GM18873 (cell line): Measurements from ENCODE around the gene ASCL2.

ENCODE experiments used
- ATAC-seq: cut with Tn5 transposase; IDR thresholded peaks from one replicate; pipeline ENCODE4 v1.9.1; 2021; ENCODE audit warnings: mild to moderate bottlenecking, moderate library complexity, moderate number of reproducible peaks; ENCODE audit not compliant: unreplicated experiment, low FRiP score

ASCL2 gene

DNA sequence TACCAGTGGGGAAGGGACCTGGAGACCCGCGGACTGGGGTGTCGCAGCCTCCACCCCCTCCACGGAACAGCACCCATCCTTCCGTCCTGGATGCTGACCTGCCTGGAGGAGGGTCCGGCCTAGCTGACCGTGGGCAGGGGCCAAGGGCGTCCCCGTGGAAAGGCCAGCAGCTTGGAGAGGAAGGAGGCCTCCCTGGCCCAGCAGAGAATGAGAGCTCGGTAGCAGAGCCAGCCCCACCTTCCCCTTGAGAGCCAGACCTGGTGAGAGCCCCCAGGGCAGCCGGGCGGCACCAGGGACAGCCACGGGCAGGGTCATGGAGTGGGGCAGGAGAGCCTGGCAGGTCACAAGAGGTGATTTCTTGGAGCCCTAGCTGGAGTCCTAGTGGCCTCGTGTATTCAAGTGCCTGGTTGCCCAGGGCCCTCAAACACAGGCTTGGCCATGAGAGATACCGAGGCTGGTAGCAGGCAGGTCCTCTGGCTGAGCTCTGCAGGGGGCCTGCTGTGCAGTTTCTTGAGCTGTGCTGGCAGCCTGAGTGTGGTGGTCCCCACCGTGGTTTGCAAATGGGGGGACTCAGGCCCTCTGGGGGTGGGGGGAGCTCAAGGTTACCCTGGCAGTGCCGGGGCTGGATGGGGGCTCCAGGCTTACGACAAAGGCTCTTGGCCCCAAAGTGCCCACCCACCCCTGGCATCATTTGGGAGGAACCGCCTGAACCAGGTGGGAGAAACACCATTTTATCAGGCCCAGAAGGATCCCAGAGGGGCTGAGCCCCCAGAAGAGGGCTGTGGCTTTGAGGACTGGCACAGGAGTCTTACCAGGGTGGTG is 39.1 kb upstream of the ASCL2 start:
- ATAC-seq, result no peak

DNA sequence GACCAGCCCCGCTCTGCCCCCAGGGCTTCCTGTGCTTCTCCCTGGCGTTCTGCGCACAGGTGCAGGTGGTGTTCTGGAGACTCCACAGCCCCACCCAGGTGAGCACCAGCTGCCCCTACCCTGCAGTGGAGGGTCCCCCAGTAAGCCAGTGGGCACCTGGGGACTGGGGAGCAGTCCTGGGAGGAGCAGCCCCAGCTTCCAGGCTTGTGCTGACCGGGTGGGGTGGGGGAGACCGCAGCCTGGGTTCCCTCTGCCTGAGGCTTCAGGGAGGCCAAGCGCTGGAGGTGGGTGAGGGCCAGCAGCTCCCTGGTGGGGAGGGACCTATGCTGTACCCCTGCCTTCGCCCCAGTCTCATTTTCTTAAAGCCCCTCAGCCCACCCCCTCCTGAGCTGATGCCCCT is 38.3 kb upstream of the ASCL2 start:
- ATAC-seq, result no peak

DNA sequence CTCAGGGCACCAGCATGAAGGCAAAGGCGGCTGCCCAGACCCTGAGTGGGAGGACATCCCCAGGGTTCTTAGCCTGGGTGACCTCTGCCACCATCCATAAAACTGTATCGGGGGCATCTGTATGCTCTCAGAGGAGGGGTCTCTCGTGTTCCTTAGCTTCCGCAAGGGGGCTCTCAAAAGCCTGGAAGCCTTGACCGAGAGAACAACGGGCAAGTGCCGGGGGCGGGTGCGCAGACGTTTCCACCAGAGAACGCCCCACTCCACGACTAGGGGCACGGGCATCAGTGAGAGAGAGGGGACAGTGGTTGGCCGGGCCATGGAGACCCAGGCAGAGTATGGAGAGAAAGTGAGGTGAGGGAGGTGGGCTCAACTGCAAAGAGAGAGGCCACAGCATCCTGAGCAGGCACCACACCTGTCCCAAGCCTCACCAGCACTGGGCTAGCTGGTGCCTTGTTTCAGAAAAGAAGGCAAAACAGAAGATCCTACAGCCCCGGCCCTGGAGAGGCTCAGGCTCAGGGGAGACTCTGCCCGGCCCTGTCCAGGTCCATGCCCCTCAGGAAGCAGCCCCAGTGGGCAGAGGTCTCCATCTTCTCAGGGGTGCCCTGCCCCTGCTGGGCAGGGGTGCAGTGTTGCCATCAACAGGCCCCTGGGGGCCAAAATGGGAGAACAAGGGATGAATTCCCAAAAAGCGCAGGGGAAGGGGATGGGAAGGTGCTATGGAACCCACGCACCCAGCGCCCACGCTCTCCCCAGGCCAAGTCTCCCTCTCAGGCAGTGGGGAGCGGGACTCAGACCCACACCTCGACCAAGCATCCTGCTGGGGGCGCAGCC is 37.3 kb upstream of the ASCL2 start:
- ATAC-seq, result no peak

DNA sequence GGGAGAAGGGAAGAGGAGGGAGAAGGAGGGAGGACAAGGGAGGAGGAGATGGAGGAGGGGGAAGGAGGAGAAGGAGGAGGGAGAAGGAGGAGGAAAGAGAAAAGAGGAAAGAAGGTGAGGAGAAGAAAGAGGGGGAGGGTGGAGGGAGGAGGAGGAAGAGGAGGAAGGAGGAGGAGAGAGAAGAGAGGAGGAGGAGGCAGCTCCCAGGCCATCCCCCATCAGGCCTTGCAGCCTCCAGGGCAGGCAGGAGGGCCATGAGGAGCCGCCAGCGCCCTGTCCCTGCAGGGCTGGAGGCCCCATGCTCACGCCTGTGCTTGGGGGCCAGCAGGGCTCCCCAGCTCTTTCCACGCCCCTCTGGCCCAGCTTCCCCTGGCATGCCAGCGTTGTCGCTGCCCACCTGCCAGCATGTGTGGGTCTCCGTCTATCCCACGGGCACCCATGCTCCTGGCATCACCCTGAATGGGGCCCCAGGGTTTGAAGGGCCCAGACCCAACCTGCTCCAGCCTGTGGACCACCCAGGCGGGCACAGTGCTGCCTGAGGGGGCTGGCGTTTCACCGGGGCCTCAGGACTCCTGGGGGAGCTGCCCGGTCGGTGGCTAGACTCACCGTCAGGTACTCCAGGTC is 36.6 kb upstream of the ASCL2 start:
- ATAC-seq, result no peak

DNA sequence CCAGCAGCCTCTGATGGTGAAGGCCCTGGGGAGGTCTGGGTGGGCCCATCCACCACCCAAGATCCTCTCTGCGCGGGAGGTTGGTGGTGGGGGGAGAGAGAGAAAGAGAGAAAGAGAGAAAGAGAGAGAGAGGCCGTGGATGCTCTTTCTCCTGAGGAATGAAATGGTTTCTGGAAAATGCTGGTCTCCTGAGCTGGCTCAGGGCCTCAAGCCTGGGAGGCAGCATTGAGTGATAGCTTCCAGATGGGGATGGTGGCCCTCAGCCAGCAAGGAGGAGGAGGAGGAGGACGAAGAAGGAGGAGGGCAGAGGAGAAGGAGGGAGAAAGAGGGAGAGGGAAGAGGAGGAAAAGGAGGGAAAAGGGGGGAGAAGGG is 36.0 kb upstream of the ASCL2 start:
- ATAC-seq, result no peak

DNA sequence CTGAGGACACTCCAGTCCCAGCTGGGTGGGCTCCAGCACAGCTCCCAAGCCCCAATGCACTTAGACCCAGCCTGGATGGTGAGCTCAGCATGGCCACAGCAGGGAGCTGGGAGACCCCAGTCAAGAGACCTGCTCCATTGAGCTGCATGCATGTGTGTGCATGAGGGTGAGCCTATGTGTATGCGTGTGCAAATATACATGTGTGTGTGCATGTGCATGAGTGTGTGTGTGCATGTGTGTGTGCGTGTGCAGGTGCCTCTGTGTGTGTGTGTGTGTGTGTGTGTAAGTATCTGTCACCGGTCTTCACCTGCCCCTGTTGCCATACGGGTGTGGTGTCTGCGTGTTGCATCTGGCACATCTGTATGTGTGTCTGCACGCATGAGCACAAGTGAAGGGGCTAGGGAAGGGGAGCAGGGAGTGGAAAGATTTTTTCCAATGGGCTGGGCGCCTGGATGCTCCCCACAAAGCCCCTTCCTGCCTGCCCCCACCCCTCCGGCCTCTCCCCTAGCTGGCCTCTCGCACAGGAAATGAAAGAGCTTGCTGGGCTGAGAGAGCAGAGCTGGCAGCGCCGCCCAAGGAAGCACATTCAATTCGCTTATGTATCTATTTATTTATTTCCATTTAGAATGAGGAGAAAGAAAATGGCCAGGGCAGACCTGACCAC is 35.5 kb upstream of the ASCL2 start:
- no peak for ATAC-seq

DNA sequence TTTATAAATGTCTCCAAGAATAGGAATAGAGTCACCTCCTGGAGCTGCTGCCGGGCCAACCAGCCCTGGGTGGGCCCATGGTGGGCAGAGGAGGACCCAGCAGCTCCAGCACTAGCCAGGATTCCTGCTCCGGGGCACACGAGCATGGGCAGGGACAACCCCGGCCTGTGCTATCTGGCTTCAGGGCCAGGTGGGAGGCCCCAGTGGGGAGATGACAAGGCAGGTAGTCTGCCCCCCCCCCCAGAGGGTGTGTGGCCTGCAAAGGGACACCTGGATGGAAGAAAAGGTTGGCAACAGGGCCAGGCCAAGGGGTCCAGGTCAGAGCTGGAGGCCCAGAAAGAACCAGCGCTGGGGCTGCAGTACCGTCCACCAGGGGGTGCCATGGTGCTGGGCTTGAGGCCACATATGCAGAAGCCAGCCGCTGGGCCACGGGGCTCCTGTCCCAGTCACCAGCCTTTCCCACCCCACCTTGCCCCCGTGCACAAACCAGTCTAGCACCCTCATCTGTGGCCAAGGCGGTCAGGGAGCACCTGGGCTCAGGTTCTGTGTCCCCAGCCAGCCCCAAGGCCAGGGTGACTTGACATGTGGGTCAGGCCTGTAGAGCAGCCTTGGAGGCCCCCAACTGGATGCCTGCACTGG is 34.9 kb upstream of the ASCL2 start:
- ATAC-seq, result no peak

DNA sequence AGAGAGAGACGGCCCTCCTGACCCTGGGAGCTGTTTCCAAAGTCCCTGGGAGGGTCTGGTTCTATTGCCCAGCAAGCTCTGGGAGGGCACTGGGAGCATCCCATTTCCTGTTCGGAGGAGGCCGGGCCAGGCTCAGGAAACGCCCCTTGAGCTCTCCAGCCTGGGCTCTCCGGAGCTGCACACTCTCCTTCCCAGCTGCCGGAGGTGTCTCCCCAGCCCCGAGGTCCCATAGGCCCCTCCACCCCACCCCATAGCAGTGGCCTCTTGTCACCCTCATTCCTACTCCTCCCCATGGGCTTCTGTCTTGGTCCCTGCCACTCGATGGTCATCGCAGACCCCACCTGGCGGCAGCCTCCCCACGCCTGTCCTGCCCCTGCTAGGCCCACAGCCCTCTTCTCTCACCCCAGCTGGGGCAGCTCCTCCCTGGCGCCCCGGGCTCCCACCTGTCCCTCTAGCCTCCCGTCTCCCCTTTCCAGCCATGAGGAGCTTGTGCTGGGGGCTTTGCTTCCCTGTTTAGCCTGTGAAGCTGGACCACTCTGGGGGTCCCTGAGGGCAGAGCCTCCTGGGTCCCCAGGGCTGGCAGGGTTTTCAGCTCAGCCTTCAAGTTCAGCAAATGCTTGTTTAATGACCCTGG is 34.2 kb upstream of the ASCL2 start:
- no peak for ATAC-seq

DNA sequence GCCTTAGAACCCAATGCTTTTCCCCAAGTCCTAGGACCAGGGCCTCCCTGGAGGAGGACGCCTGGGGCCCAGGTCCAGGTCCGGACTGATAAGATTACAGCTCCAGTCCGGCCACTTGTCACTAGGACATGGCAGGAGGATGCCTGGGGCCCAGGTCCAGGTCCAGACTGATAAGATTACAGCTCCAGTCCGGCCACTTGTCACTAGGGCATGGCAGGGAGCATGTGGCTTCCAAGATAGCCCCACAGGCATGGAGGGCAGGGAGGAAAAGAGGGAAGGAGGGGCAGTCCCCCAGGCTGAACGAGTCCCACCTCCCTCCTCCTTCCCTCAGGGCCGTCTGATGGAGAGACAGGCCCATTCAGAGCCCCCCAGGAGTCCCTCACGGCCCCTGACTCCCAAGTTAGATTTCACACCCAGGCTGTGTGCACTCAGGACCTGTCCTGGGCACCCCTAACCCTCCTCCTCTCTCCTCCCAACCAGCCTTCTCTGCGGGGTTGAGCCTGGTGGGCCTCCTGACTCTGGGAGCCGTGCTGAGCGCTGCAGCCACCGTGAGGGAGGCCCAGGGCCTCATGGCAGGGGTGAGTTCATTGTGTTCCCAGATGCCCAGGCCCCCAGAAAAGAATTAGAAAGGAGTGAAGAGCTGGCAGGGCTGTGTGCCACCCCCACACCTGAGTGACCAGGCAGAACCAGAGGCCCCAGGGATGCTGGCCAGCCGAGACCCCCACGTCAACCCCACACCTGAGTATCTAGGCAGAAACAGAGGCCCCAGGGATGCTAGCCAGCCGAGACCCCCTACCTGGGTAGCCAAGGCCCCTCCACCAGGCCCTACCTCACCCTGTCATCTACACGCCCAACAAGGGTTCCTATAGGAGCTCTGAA is 33.5 kb upstream of the ASCL2 start:
- no peak for ATAC-seq

DNA sequence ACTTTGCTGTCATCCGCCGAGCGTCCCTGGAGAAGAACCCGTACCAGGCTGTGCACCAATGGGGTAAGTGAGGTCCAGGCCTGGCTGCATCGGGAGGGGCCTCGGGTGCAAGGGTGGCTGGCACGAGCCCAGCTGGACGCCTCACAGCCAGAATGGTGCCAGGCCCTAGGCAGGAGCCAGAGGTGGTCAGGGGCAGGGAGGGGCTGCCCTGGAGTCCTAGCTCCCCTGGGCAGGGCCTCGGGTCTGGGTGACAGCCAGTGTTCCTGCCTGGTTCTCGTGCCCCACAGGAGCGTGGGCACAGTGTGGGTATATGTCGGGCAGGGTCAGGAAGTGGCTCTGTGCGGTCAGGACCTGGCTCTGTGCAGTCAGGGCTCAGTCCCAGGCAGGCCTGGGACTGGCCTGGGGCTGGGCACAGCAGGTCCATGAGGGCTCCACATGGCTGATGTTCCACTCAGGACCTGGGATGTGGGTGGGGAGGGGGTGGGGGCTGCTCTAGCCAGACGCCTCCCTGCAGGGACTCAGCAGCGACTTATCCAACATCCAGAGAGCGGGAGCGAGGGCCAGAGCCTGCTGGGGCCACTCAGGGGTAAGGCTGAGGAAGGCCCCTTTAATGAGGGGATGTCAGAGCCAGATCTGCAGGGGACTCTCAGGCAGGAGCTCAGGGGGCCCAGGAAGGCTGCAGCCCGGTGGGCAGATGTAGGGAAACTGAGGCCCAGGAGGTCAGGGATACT is 32.7 kb upstream of the ASCL2 start:
- ATAC-seq, result no peak

DNA sequence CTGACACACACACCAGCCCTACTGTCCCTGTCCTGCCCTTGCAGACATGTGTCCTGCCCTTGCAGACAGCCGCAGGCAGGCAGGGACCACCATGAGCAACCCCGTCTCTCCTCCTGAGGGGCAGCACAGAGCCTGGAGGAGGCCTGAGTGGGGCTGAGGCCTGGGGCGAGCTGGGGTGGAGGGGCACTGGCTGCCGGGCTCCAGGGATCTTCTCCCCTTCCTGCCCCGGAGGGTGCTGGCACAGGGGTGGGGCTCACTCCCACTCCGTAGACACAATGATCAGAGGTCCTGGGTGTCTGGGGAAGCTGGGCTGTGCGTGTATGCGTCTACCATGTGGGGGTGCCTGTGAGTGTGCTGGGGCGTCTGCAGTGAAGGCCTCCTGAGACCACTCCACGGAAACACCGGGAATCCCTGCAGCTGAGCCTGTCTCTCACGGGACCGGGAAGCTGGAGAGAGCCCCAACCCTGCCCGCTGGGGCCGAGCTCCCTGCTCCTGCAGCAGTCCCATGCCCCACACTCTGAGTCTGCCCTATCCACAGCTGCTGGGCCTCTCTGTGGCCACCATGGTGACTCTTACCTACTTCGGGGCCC is 32.0 kb upstream of the ASCL2 start:
- no peak for ATAC-seq

DNA sequence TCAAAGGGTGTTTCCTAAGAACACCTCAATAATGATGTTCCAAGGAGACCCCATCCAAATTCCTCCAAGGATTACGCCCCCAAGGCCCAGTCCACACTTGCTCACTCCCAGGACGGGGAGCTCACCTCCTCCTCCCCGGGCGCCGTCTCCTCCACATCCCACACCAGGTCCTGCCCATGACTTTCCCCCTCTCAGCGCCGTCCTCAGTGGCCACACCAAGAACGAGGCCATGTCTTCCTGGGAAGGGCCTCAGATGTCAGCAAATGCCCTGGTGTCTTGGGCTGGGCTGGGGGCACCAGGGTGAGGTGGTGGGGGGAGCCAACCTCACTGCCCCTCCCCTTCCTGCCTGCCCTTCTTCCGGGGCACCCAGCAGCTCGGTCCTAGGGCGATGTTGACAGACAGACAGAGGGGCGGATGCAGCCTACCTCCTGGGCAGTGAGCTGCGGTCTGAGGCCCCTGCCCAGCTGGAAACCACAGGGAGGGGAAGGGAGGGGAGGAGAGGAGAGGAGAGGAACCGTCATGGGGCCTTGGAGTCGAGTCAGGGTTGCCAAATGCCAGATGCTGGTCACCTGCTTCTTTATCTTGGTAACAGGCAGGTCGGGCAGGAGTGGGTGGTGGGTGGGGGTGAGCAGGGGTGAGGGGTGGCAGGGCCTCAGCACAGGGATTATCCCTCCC is 31.4 kb upstream of the ASCL2 start, which contains the start of the genes C11orf21 and TSPAN32:
Gene C11orf21 (minus strand): TSS at position 288 of the 675 bp plus-strand sequence. CDS start 110 bp downstream, at position 178.
Gene TSPAN32 (plus strand): TSS at position 383 of the 675 bp plus-strand sequence. CDS start 137 bp downstream, at position 520.
- no peak for ATAC-seq

DNA sequence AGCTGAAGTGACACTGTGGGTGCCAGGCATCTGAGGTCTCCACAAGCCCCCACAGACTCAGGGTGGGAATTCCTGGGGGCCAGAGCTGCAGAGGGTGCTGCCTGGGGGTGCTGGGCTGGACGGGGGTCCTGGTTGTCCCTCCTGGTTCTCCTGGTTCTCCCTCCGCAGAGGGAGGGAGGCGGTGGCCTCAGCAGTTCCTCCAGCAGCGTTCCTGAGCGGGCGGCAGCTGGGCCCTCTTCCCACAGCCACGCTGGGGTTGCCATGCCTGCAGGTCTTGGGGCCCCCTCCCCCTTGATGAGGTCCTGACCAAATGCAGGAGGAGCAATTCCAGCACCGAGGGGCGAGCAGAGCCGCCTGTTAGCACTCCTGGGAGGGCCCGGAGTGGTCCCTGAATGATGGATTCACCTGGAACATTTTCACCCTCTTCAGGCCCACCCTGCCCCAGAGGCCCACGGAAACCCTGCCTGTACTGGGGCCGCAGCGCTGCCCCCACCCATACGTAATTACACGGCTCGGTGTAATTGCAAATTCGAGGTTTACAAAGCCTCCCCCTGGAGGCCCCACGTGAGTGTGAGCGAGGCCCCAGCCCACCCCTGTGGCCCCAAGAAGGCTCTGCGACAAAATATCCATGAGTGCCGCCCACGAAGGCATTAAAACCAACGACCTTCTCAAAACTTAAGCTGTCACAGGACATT is 30.7 kb upstream of the ASCL2 start:
- no peak for ATAC-seq

DNA sequence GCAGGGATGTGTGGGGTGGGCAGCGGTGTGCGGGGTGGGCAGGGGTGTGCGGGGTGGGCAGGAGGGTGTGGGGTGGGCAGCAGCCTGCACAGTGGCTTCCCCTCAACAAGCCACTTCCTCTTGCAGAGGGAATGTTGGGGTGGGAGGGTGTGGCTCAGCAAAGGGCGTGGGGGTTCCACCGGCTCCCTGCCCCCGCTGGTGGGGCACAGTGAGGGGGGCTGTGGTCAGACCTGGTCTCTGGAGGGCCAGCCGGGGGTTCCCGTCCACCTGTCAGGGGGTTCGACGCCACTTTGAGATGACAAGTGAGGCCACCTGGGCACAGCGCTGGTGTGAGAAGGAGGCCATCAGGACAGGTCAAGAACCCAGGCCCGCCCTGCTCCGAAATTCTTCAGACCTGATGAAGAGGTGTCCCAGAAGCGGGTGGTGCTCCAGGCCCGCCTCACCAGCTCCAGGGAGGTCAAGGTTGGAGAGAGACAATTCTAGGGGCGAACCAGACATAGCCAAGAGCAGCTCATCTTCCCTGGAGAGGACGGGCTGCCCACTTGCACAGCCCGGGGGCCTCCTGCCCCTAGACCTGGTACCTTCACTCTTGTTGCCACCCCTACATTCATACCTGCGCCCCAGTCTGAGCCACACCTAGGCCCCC is 30.0 kb upstream of the ASCL2 start:
- no peak for ATAC-seq

DNA sequence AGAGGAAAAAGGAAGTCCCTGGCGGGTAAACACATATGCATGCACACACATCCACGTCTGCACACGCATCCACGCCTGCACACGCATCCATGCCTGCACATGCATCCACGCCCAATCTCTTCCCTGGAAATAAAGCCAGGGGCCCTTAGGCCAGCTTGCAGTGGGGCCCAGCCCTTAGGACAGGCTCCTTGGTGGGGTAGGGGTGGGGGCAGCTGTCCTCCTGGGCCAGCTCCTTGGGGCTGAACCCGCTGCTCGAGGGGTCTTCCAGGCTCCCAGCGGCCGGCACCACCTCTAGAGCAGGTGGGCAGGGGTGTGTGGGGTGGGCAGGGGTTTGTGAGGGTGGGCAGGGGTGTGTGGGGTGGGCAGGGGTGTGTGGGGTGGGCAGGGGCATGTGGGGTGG is 29.4 kb upstream of the ASCL2 start:
- no peak for ATAC-seq
